ENCODE data around the gene C1QTNF12. TPM values are rescaled to one million over a fixed set of nuclear protein-coding genes. Genes with fewer than 3 reads are reported as not detected.
A peak's percentile ranks its signal among the peaks of the same experiment; 100 is the strongest.

Gene C1QTNF12
- total RNA-seq, 1 donor from 2014 or later = 2.6 TPM

DNA sequence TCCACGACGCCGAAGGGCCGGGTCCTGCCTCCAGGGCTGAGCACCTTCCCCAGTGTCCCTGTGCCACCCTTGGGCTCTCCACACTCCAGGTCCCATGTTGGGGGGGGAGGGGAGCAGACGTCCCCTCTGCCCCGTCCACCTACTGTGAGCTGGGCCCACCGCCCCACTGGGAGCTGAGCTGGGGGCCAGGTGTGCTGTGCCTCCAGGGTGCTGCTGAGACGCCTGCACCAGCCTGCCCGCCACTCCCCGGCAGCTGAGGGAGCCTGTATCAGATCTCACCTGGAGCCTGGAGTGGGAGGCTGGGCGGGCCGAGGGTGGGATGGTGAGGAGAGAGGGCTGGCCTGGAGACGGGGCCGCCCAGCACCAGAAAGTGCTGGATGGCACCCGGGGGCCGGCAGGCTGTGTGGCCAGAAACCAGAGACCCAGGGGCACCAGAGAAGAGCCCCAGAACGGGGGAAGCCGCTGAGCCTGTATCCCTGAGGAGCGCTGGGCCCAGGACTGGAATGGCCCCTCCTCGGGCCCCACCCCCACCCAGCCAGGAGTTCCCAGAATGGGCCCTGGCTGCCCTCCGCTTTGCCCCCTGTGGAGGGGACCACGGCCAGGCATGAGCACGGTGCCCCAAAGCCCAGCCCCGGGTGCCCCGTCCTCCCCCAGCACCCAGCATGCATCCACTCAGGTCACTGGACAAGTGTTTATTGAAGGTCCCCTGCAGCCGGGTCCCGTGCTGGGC is 43.5 kb downstream of the C1QTNF12 start:
- Histone ChIP-seq H3K4me3 (no peak overlapping the region), H3K27me3 (peaks cover 29% of the 10 kb centered on the region), H3K4me1 (peaks cover 6% of the 10 kb centered on the region), H3K27ac (no peak overlapping the region), H3K9me3 (no peaks in the 10 kb centered on the region), H3K36me3 (no peaks in the 10 kb centered on the region)
- ATAC-seq (no peak), DNase-seq (no peak)
- TF ChIP-seq, protein P1, sequence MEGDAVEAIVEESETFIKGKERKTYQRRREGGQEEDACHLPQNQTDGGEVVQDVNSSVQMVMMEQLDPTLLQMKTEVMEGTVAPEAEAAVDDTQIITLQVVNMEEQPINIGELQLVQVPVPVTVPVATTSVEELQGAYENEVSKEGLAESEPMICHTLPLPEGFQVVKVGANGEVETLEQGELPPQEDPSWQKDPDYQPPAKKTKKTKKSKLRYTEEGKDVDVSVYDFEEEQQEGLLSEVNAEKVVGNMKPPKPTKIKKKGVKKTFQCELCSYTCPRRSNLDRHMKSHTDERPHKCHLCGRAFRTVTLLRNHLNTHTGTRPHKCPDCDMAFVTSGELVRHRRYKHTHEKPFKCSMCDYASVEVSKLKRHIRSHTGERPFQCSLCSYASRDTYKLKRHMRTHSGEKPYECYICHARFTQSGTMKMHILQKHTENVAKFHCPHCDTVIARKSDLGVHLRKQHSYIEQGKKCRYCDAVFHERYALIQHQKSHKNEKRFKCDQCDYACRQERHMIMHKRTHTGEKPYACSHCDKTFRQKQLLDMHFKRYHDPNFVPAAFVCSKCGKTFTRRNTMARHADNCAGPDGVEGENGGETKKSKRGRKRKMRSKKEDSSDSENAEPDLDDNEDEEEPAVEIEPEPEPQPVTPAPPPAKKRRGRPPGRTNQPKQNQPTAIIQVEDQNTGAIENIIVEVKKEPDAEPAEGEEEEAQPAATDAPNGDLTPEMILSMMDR (IDR thresholded peaks at IDR 0.05) = no peak
- intact Hi-C loops (cut with DNase I) = no loop called here

DNA sequence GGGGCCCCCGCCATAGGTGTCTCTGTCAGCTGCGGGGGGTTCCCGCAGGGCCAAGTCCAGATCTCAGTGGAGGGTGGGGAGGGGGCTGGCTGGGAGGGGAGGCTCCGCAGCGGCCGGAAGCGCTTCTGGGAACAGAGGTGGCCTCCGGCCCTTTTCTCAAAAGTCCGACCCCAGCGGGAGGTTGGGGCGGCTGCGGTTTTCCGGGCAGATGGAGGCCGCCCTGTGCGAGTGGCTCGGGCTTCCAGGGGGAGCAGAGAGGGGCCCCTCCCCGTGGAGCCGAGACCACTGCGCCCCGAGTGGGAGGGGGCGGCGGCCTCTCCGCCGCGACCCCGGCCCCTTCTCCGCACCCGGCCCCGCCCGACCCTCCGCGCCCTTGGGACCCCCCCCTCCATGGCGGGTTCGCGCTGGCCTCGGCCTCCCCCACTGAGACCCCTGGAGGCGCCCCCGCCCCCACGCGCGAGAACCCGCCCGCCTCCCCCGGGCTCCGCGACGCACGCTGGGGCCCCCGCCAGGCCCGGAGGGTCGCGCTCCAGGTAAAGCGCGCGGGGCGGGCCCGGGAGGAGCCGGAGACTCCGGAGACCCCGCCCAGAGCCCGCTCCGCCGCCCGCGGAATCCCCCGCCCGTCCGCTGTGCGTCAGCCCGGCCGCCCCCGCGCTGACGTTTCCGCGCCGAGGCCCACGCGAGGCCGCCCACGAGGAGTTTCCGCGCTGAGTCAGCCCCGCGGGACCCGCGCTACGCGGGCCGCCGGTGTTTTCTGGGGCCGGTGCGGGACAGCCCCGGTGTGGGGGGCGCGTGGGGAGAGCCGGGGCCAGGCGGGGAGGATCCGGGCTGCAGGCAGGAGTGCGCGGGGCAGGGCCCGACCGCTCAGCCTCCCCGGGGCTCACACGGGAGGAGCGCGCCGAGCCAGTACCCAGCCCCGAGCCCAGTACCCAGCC is 45.4 kb downstream of the C1QTNF12 start:
- intact Hi-C loops (cut with DNase I) = no loop called here
- Histone ChIP-seq H3K36me3 (no peaks in the 10 kb centered on the region), H3K4me1 (peaks cover 5% of the 10 kb centered on the region), H3K9me3 (no peaks in the 10 kb centered on the region), H3K4me3 (peak overlapping the region; percentile 41), H3K27ac (peak overlapping the region; percentile 17), H3K27me3 (peaks cover 14% of the 10 kb centered on the region)
- DNase-seq = peak; percentile 81
- peak; percentile 60 for ATAC-seq
- TF ChIP-seq, protein P1 (IDR thresholded peaks at IDR 0.05) = no peak

DNA sequence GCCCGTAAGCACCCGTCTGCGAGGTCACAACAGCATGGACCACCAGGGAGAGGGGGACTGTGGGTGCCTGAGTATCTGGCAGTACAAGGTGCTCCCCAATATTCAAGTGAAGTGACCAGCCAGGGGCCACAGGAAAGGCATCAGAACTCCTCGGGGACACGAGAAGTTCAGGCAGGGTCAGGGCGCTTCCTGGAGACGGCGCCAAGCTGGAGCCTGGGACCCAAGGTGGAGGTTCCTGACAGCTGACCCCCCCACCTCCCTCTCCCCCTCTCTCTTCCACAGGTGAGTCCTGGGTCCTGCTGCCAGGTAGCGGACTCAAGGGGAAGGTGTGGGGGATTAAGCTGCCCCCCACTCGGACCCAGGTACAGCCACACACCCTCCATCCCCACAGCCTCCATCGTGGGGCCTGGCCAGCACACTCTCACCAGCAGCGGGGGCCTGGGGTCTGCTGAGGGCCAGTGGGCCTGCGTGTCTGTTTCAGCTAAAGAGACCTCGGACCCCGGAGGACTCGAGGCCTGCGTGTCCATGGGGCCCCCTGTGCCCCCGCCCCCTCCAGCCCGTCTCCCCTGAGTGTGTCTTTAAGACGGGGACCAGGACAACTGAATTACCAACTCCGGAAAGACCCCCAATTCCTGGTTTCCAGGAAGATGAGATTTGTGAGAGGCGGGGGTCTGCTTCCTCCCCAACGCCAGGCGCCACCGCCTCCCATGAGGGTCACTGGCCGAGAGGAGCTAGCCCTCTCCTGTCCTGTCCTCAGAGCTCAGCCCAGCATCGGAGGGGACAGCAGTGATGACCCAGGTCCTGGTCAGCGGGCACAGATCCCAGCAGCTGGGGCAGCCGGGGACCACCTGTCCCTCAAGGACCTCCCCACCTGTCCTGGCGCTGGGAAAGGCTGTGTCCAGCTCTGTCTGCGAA is 46.3 kb downstream of the C1QTNF12 start:
- TF ChIP-seq, protein P1 (IDR thresholded peaks at IDR 0.05) = no peak
- intact Hi-C loops (cut with DNase I) = no loop called here
- no peak for ATAC-seq
- Histone ChIP-seq H3K27ac (peak overlapping the region; percentile 17), H3K4me3 (peak overlapping the region; percentile 41), H3K4me1 (no peaks in the 10 kb centered on the region), H3K36me3 (no peaks in the 10 kb centered on the region), H3K27me3 (peaks cover 6% of the 10 kb centered on the region), H3K9me3 (no peaks in the 10 kb centered on the region)
- DNase-seq = no peak

- ATAC-seq (no peak), DNase-seq (no peak)
- intact Hi-C loops (cut with DNase I) = no loop called here
- no peak overlapping the region for H3K27ac ChIP-seq
- TF ChIP-seq, protein P1 (IDR thresholded peaks at IDR 0.05) = no peak
- H3K4me3 ChIP-seq = no peak overlapping the region
- no peaks in the 10 kb centered on the region for H3K4me1 ChIP-seq
- H3K27me3 ChIP-seq = no peaks in the 10 kb centered on the region
- H3K9me3 ChIP-seq = no peaks in the 10 kb centered on the region
- no peaks in the 10 kb centered on the region for H3K36me3 ChIP-seq
These were observed 47.2 kb downstream of the C1QTNF12 start for GRCh38 chr1:1199141-1199960.

Data from upper lobe of right lung (tissue), 1 donor.